Measurements from ENCODE around the gene WDR46.

GRCh38 chr6:33278810-33279209 lies 10.2 kb downstream of the WDR46 start:
- TF ChIP-seq CTCF (IDR thresholded peaks at IDR 0.05), result no peak
- TF ChIP-seq POLR2A (IDR thresholded peaks at IDR 0.05), result no peak
